ENCODE data around the gene CD300LD.

- TF ChIP-seq REST (IDR thresholded peaks at IDR 0.05; ENCODE audit: insufficient read depth in 1 of 2, low read depth in 2 of 2, low read length in 1 of 2) (no peak), CTCF (IDR thresholded peaks at IDR 0.05) (no peak)
Observed at GRCh38 chr17:74543891-74544760, 48.0 kb downstream of the CD300LD start.

All from Panc1 (cell line).